ENCODE results near the gene PRR33.

DNA sequence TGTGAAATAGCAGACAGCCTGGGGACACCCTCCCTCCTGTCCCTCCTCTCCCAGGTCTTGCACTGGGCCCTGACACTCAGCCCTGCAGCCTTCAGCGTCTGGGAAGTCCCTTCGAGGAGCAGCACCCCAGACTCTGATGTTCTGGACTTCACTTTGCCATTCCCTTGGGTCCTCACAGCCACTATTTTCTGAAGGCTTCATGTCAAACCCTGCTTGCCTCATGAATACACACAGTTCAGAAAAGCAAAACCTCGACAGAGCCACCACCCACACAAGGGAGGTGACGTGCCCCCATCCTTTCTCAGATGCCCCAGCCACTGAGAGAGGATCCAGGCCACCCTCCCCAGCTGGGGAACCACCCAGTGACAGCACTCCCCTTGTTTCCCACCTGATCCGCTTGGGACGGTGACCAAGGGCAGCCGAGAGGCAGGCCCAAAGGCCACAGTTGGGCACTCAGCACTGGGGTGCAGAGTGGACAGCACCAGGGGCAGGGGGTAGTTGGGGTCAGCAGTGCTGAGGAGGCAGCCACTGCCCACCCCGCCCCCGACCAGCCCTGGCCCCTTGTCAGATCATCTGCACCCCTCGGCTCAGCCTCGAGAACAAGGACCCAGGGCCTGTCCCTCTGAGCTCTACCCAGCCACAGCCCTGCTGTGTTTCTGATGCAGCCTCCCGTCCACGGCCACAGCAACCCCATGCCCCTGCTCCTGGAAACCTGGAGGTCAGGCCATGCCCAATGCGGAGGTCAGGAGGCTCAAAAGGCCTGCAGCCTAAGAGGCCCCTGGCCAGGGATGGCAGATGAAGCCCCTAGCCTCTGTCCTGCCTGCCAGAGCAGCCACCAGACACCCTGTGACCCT, 24.7 kb upstream of the PRR33 start:
- TF ChIP-seq POLR2A (IDR thresholded peaks at IDR 0.05), result no peak
- TF ChIP-seq, protein P1, sequence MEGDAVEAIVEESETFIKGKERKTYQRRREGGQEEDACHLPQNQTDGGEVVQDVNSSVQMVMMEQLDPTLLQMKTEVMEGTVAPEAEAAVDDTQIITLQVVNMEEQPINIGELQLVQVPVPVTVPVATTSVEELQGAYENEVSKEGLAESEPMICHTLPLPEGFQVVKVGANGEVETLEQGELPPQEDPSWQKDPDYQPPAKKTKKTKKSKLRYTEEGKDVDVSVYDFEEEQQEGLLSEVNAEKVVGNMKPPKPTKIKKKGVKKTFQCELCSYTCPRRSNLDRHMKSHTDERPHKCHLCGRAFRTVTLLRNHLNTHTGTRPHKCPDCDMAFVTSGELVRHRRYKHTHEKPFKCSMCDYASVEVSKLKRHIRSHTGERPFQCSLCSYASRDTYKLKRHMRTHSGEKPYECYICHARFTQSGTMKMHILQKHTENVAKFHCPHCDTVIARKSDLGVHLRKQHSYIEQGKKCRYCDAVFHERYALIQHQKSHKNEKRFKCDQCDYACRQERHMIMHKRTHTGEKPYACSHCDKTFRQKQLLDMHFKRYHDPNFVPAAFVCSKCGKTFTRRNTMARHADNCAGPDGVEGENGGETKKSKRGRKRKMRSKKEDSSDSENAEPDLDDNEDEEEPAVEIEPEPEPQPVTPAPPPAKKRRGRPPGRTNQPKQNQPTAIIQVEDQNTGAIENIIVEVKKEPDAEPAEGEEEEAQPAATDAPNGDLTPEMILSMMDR (IDR thresholded peaks at IDR 0.05), result no peak

Measured in heart left ventricle (tissue), 13 donors.